Calu3 (cell line): ENCODE measurements around the gene CTDNEP1. TPM values are rescaled to one million over a fixed set of nuclear protein-coding genes. Genes with fewer than 3 reads are reported as not detected.

Experiments
- BruUV-seq: library from RNA; stranded (reverse); fragments of 400-500 nt; replicated peaks from 2 replicates; lab custom pipeline; 2021; lab: Mats Ljungman, UMichigan
- CTCF ChIA-PET: fragments of 300-600 bp; sonication (Branson Sonifier 250); formaldehyde crosslinking; loops from one replicate; lab custom pipeline; 2022; ENCODE audit warnings: antibody characterized with exemption; lab: Charles Lee
- DNase-seq: peaks from one replicate; pipeline ENCODE4 v3.0.0; 2022
- H3K27ac Mint-ChIP-seq: one replicate; pipeline ENCODE4 v1.8.0; 2022; ENCODE audit warnings: mixed read lengths; ENCODE audit not compliant: unreplicated experiment
- H3K27me3 Mint-ChIP-seq: one replicate; pipeline ENCODE4 v1.8.0; 2022; ENCODE audit warnings: mixed read lengths; ENCODE audit not compliant: unreplicated experiment
- H3K36me3 Mint-ChIP-seq: one replicate; pipeline ENCODE4 v1.8.0; 2022; ENCODE audit warnings: mild to moderate bottlenecking, moderate library complexity, mixed read lengths; ENCODE audit not compliant: insufficient read depth, unreplicated experiment
- H3K4me1 Mint-ChIP-seq: one replicate; pipeline ENCODE4 v1.8.0; 2022; ENCODE audit warnings: mild to moderate bottlenecking, low read depth, mixed read lengths; ENCODE audit not compliant: unreplicated experiment
- H3K4me3 Mint-ChIP-seq: one replicate; pipeline ENCODE4 v1.8.0; 2022; ENCODE audit warnings: mild to moderate bottlenecking, low read depth, moderate library complexity, mixed read lengths; ENCODE audit not compliant: unreplicated experiment
- H3K9me3 Mint-ChIP-seq: one replicate; pipeline ENCODE4 v1.8.0; 2022; ENCODE audit warnings: low read depth, mixed read lengths; ENCODE audit not compliant: unreplicated experiment
- CTCF ChIP-seq: fragments of 200-600 bp; IDR thresholded peaks from one replicate; pipeline ENCODE4 v1.8.0; 2022; ENCODE audit warnings: antibody characterized with exemption; ENCODE audit not compliant: unreplicated experiment
- intact Hi-C: fragments of 100-400 bp; cut with micrococcal nuclease; formaldehyde crosslinking; loops from one replicate; pipeline ENCODE4 v1.10.0; 2022; ENCODE audit not compliant: unreplicated experiment
- total RNA-seq: library from RNA; stranded (reverse); gene quantifications from 2 replicates; pipeline ENCODE4 v1.2.3, GENCODE V29; 2022

CTDNEP1 gene
- total RNA-seq, 1 experiment from 2014 or later, result 85.2 TPM

- Mint-ChIP-seq H3K4me1 (peaks cover 15% of the 10 kb centered on the region), H3K4me3 (no peak overlapping the region), H3K9me3 (no peaks in the 10 kb centered on the region), H3K36me3 (peaks cover 8% of the 10 kb centered on the region), H3K27me3 (peaks cover 30% of the 10 kb centered on the region), H3K27ac (no peak overlapping the region)
- BruUV-seq, result no TSS peak
- CTCF ChIA-PET, result interaction anchor here (0.5 kb wide), 1 partner anchor 20 kb away, joined by 4 read pairs; no protein-coding TSS in a partner anchor
- no peak for DNase-seq
- intact Hi-C loops, result no loop called here
- no peak for TF ChIP-seq CTCF
Observed at GRCh38 chr17:7292194-7292593, 40.7 kb upstream of the CTDNEP1 start.

DNA sequence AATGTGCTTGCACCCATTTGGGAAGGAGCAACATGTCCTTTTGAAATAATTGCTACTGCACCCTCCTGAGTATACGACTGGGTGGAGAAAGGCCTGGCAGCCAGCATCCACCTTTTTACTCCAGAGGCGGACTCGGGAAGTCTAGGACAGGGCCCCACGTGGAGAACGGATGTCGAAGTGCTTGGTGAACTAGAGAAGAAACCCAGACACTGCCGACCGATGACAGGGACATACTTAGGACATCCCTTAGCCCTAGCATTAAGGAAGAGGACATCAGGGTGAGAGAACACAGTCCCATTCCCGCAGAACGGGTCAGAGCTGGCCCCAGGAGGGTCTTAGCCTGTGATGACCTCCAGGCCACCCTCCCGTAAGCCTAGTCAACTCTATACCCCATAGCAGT lies 39.2 kb upstream of the CTDNEP1 start:
- TF ChIP-seq CTCF, result no peak
- DNase-seq, result no peak
- intact Hi-C loops, result no loop called here
- Mint-ChIP-seq H3K27me3 (peaks cover 31% of the 10 kb centered on the region), H3K27ac (no peak overlapping the region), H3K9me3 (no peaks in the 10 kb centered on the region), H3K4me1 (peaks cover 8% of the 10 kb centered on the region), H3K36me3 (peaks cover 8% of the 10 kb centered on the region), H3K4me3 (no peak overlapping the region)
- CTCF ChIA-PET, result no interaction called here
- BruUV-seq, result no TSS peak

DNA sequence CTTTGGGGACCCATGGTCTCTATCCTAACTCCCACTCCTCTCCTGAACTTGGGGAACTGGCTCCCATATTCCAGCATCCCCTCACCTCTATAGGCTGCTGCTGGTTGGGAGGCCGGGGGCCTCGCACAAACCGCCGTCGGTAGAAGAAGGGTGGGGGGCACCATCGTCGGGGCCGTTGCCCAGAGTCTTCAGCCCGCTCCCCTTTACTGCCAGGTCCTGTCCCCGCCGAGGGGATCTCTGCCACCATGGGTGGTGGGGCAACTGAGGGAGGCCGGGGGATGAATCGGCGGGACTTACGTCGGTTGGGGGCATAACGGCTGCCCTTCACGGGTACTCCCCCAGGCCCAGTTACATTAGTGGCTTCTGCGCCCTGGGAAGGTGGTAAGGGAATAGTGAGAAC lies 38.6 kb upstream of the CTDNEP1 start:
- Mint-ChIP-seq H3K36me3 (peaks cover 8% of the 10 kb centered on the region), H3K27me3 (peaks cover 31% of the 10 kb centered on the region), H3K4me1 (peaks cover 4% of the 10 kb centered on the region), H3K9me3 (no peaks in the 10 kb centered on the region), H3K4me3 (no peak overlapping the region), H3K27ac (no peak overlapping the region)
- CTCF ChIA-PET, result no interaction called here
- no peak for DNase-seq
- no TSS peak for BruUV-seq
- no peak for TF ChIP-seq CTCF
- intact Hi-C loops, result no loop called here

GRCh38 chr17:7289256-7290032 lies 37.9 kb upstream of the CTDNEP1 start:
- BruUV-seq, result no TSS peak
- CTCF ChIA-PET, result interaction anchor here (0.5 to 0.7 kb wide), 2 partner anchors 22 to 281 kb away, joined by 3 to 10 read pairs; no protein-coding TSS in a partner anchor
- DNase-seq, result no peak
- Mint-ChIP-seq H3K4me3 (no peak overlapping the region), H3K27ac (no peak overlapping the region), H3K27me3 (peaks cover 31% of the 10 kb centered on the region), H3K4me1 (no peaks in the 10 kb centered on the region), H3K36me3 (peaks cover 3% of the 10 kb centered on the region), H3K9me3 (no peaks in the 10 kb centered on the region)
- intact Hi-C loops, result no loop called here
- no peak for TF ChIP-seq CTCF
